T follicular helper cell (primary cell): ENCODE data around the gene MAP3K4.

Experiments
- DNase-seq: peaks from one replicate; pipeline ENCODE4 v3.0.0-alpha.2; 2020; ENCODE audit warnings: low read depth

Gene MAP3K4

DNA sequence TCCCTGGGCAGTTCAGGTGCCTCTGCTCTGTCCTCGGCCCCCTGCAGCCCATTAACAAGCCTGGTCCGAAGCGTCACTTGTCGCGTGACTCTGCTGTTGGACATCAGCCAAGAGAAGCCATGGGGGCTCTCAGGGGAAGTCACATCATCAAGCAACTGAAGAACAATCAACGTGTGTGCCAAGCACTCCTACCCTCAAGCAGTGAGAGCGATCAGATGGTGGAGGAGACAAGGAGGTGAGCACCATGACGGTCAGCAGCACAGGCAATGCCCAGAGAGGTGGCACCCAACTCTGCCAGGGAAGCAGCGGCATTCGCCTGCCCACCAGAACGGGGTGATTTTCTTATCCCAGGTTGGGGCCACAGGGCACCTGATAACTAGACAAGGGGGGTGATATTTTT, 149.6 kb downstream of the MAP3K4 start:
- DNase-seq: no peak

DNA sequence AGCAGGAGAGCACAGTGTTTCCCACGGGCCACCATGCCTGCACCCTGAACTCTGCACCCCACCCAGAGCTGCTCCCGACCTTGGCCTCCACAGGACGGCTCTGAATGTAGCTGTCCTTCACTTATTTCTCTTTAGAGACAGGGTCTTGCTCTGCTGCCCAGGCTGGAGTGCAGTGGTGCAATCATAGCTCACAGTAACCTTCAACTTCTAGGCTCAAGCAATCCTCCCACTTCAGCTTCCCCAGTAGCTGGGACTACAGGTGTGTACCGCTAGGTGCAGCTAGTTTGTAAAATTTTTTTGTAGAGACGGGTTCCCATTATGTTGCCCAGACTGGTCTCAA, 151.4 kb downstream of the MAP3K4 start:
- DNase-seq: no peak

DNA sequence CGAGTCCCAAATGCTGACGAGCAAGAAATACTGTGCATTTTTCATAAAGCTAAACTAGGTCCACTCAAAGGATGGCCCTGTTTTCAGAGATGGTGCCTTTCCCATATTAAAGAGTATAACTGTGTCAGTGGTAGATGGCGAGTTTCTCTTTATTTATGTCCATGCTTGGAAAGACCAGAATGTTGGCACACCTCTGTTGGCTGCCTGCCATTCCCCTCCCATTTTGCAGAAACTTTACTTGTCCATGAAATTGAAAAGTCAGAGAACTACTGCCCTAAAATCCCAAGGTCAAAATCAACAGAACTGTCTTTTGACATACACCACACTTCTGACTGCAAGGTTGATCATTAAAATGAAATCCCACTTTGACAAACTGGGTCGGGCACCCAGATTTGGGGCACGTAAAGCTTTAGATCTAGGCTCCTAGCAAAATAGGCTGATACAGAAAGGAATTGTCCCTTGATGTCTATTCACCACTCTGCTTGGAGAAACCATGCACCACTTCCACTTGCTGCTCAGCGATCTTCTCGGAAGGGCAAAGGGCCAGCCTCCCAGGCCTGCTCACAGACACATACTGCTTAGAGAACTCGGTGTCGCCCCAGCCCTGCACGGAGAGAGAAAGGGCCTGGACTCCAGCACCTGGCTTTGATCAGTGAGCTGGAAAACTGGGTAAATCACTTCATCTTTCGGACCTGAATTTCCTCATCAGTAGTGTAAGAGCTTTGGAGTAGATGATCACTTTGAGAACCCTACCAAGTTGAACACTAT, 152.3 kb downstream of the MAP3K4 start:
- DNase-seq: no peak

DNA sequence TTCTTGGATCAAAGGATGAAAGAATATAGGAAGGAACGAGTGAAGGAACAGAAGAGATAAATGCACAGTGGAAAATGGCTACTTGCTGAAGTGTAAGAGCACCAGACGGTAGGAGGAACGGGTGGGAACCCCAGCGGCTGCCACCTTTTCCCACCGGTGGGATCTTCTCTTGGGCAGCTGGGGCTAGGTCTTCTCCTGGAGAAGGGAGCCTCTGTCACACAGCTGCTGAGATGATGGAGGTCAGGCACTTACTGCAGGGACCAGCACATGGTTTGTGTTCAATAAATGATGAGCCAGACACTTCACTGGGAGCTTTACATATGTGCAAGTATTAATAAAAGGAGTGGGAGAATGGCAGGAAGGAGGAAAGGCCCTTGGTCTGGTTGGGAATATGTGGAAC, 158.6 kb downstream of the MAP3K4 start:
- no peak for DNase-seq

DNA sequence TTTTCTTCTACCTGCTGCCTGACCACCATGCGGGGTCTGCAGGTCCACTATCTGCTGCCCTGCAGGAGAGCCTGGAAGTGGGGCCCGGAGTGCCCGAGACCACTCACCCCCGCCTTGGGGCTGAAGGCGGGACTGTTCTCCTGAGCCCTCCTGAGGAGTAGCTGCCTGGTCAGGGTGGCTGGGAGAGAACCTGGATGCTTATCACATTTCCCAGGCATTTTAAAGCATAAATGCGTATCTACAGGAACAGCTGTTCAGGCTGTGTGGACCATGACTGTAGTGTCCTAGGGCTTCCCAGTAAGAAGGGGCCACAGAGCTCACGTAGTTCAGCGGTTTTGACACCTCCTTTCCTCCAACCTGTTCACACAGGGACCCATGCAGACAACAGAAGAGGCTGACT, 159.0 kb downstream of the MAP3K4 start:
- no peak for DNase-seq

DNA sequence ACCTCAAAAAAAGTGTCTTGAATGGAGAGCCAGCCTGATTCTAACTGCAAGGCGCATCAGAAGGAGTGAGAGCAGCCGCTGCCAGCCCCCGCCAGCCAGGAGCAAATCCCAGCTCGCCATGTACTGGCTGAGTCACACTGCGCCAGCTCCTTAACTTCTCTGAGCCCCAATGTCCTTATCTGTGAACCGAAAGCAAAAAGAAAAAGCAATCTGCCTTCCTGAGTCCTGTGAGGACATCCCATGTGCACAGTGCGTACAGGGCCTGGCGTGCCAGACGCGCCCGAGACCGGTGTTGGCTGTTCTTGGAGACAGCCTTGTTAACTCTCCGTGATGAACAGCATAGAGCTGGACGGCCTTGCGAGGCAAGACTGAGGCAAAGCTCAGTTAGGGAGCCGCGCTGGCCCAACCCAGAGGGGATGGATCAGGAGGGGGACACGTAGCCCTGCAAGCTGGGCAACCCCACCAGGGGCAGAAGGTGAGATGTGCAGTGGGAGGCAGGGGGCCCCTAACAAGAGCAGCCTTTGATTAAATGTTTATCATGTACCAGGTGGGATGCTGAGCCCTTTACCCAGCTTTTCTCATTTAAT, 159.6 kb downstream of the MAP3K4 start:
- DNase-seq: no peak

DNA sequence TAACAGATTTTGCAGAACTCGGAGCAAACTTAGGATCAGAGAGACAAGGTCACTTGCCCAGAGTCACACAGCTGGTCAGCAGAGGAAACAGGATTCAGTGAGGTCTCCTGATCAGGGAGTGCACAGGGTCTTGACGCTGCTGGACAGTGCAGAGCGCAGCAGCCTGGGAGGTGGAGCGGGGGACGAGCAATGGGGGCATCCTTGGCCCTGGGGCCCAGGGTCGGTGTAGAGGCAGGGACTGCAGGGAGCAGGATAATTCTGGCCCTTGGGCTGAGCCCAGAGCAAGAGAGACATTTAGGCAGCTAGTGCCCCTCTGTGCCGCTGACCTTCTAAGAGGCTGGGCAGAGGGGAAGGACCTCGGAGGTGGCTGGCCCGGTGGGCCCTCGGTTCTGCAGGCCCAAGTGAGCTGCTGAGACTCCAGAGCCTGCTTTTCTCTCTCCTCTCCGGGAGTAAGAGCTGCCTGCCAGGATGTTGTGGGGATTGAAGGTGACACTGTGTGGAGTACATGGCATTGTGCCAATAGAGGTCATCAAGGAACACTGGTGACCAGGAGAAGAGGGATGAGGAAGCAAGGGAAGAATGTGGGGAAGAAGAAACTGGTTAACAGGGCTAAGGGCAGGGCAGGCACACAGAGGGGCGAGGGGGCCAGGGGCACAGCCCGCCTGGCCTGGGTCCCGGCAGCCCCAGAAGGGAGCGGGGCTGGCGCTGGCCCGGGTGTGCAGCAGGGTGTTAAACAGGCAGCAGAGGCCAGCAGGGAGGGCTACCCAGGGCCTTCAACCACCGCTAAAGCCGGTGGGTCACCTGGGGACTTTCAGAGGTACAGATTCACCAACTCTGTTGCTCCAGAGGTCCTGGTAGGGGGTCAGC, 160.3 kb downstream of the MAP3K4 start:
- no peak for DNase-seq

DNA sequence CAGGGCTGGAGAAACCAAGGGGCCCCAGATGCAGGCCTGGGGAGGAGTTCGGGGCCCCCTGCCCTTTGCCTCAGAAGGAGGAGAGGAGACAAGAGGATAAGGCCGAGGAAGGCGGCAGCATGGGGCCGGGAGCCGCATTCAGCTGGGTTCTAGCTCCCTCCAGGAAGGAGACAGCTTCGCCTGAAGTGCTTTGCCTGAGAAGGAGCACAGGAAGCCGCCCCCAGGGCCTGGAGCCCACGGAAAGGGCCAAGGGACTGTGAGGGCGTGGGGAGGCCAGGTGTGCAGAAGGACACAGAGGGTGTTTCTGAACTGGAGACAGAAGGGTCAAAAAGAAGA, 160.9 kb downstream of the MAP3K4 start:
- DNase-seq: no peak

DNA sequence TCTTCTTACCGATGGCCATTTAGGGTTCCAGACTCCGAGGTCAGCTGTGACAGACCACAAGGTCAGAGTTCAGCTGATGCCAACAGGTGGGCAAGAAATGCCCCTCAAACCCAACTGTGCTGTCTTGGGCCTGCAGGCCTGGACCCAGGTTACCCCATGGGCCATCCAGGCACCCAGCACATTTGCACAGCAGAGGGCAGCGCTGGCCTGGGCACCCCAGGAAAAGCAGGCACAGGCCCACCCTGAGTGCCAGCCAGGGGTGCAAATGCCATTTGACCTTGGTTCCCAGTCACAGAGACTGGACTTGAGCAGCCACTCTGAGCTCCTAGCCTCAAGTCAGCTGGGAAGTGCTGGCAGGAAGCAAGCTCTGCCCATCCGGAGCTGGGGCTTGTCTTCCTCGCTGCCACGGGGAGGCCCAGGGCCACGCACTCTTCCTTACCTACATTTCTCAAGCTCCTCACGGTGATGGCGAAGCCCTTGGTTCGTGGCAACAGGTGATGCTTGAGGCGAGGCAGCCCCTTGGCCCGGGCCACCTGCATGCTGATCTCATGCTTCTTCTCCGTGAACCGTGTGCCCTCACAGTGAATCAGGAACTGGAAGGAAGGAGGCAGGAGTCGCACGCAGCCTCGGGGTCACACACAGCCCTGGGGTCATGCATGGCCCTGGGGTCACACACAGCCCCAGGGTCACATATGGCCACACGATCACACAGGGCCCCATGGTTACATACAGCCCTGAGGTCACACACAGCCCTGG, 161.5 kb downstream of the MAP3K4 start:
- no peak for DNase-seq

DNA sequence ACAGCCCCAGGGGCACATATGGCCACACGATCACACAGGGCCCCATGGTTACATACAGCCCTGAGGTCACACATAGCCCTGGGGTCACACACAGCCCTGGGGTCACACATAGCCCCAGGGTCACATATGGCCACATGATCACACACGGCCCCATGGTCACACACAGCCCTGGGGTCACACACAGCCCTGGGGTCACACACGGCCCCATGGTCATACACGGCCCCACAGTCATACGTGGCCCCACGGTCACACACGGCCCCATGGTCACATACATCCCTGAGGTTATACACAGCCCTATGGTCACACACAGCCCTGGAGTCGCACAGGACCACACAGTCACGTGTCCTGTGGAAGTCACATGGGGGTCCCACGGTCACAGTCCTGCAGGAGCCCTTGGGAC, 162.2 kb downstream of the MAP3K4 start:
- DNase-seq: no peak

DNA sequence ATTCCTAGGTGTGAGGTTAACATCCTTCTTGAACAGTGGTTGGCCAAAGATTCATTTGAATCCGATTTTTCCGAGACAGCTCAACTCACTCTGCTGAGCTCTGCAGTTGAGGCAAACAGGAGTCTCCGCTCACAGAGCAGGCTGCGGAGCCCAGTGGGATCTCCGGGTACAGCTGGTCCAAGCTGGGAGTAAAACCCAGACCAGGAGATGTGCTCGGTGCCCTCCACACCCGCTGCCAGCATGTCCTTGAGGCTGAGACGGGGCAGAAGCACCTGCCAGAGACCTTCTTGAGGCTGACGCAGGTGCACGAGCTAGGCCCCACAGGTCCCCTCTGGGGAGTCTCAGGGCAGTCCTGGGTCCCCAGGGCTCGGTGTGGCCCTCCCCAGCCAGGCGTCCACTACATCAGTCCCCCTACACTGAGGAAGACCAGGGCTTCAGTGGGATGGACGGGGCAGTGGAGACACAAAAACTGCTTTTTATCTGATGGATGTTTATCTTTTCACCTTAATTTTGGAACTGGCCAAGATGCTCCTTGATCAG, 163.3 kb downstream of the MAP3K4 start:
- no peak for DNase-seq

DNA sequence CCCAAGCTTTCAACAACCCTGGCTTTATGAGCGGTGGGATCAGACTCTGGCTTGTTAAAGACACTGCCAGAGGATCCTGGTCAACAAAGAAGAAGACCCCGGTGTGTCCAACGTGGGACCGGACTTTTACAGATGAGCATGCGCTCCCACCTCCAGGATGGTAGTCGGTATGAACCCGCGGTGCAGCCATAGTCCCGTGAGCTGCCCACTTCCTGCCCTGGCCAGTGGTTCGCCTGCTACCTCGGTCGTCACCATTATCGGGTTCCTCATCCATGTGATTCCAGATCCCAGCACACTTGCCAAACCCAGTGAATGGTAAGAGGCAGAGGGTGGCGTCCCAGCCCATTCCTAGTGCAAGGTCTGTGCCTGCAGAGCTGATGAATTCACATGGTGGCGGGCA, 169.6 kb downstream of the MAP3K4 start:
- DNase-seq: no peak

DNA sequence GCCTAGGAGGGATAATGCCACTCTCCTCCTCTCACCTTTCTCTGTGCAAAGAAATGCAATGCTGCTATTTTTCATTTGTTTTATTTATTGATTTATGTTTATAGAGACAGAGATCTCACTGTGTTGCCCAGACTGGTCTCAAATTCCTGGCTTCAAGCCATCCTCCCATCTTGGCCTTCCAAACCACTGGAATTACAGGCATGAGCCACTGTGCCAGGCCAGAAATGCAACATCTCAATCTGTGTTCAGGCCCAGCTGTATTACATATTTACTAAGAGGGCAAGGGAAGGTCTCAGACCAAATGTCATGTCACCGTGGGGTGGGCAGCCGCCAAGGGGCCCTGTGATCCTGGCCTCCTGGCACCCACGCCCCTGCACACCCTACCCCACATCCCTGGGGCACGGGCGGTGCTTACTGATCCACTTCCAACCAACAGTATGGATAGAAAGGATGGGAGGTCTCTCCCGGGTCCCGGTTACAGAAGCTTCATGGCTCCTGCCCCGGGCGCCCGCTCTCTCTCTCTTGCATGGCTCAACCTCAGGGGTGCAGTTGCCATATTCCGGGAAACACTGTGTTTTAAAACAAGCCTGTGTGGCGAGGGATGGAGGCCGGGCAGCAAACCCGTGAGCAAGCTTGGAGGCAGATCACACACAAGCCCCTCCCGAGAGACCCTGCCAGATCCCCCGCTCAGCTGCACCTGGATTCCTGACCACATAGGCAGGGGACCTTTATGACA, 170.5 kb downstream of the MAP3K4 start:
- DNase-seq: no peak

DNA sequence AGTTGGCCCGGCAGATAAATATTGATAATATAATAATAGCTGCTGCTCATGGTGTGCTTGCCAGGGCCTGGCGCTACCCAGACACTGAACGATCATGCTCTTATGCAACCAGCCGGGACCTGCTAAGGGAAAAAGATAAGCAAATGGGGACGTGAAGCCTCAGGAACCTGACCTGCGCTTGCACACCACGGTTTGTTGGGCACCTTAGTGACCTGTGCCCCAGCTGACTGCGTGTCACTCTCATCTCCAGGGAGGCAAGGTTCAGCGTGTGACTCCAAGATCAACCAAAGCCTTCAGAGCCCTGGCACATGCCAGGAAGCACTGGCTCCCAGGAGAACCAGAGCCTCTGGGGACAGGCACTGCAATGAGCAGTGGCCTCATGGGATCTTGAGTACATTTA, 171.2 kb downstream of the MAP3K4 start:
- no peak for DNase-seq

DNA sequence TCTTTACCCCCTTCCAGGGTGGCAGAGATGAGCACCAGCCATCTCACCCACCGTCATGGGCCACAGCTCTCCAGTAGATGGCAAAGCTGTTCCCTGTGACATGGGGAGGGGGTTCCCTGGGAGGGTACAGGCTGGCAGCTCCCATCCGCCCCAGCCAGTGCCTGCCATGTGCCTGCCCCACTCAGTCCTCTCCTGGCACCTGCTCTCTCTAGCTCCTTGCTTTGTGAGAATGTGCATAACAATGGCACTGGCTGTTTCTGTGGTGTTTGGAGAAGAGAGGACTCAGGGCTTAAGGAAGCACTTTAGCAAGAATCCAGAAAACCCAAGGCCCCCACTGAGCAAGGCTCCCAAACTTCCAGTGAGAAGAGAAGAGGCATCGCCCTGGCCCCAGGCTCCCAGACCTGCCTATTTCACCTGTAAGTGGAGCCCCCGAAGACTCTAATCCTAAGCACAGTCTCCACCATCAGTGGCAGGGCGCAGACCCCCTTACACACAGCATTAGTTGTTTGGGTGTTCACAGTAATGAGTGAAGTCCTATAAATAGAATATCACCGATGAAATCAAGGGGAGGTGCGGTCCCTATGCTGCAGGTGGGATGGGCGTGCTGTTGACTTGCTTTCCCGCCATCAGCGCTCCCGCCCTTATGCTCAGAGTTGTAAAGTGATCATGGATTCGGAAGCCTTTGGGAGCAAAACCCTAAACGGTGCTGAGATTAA, 172.1 kb downstream of the MAP3K4 start:
- no peak for DNase-seq

DNA sequence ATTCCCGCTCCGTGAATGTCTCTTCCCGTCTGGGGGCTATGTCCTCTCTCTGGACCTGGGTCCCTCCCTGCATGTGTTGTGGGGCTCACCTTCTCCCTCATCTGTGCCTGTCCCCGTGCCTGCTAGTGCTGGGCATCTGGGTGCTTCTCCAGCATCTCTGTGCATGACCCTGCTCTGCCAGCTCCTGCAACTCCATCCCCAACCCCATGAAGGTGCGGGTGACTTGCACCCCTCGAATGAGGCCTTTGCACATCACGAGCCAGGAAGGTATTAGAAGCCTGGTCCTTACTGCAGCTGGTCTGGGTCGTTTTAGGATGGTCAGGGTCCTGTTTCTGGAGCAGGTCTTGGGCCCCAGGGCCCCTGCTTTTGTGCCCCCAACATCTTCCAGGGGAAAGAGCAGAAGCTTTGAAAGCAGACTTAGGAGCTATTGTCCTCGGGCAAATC, 172.6 kb downstream of the MAP3K4 start:
- no peak for DNase-seq

DNA sequence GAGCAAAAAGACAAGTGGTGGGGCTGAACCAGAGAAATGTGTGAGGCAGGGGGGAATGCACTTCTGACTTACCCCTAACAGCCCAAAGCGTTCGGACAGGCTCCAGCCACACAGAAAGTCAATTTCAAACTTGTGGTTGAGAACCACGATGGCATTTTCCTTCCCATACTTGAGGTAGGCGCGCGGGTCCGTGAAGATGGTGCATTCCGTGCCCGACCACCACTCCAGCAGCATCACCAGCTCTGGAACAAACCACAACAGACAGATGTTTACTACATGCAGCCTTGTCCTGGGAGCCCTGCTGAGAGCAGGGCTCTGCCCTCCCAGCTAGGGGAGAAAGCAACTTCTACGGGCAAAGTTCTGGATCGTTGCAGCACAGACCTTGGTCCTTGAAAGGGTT, 174.6 kb downstream of the MAP3K4 start:
- no peak for DNase-seq

DNA sequence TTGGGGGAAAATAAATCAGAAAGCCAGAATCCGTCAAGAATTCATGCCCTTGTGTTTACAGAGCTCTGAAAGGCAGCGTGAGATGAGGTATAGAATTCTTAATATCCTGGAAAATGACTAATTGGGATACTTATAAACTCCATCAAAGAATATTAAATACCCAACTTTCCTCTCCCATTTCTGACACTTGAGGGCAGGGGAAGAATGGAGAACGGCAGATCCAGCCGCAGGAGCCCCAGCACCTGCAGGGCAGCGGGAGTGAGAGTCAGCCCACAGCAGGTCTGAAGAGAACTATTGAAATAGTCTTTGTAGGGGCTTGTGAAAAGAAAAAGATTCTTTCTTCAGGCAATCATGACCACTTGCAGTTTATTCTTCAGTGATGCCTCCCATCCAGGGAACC, 175.1 kb downstream of the MAP3K4 start:
- DNase-seq: no peak
